Activated CD8-positive, alpha-beta T cell treated with anti-CD3 and anti-CD28 coated beads, Interleukin-2, amount 10 ng/mL, durations not matched to agents 7 days and 5 days (primary cell): Measurements from ENCODE around the gene POLA1. TPM values are rescaled to one million over a fixed set of nuclear protein-coding genes. Genes with fewer than 3 reads are reported as not detected.

ENCODE experiments used
- ATAC-seq: fragments of 150-1000 bp; cut with Tn5 transposase; one replicate; pipeline ENCODE4 v1.10.0; 2021; ENCODE audit warnings: moderate library complexity
- CTCF ChIA-PET: fragments of 350-600 bp; sonication (Branson Sonifier 250); formaldehyde crosslinking; loops from one replicate; lab custom pipeline; 2021; ENCODE audit warnings: antibody characterized with exemption; lab: Charles Lee
- POLR2A ChIA-PET: fragments of 350-600 bp; sonication (Branson Sonifier 250); formaldehyde crosslinking; loops from one replicate; lab custom pipeline; 2021; ENCODE audit warnings: antibody characterized with exemption; lab: Charles Lee
- DNase-seq: peaks from one replicate; pipeline ENCODE4 v3.0.0-alpha.2; 2020
- H3K27ac Mint-ChIP-seq: one replicate; pipeline ENCODE4 v1.8.0; 2021; ENCODE audit warnings: mild to moderate bottlenecking, mixed read lengths
- H3K27me3 Mint-ChIP-seq: one replicate; pipeline ENCODE4 v1.8.0; 2021; ENCODE audit warnings: low read depth, mixed read lengths
- H3K36me3 Mint-ChIP-seq: one replicate; pipeline ENCODE4 v1.8.0; 2021; ENCODE audit warnings: low read depth, mixed read lengths
- H3K4me1 Mint-ChIP-seq: one replicate; pipeline ENCODE4 v1.8.0; 2021; ENCODE audit warnings: low read depth, mixed read lengths
- H3K4me3 Mint-ChIP-seq: one replicate; pipeline ENCODE4 v1.8.0; 2021; ENCODE audit warnings: mild to moderate bottlenecking, mixed read lengths
- H3K9me3 Mint-ChIP-seq: one replicate; pipeline ENCODE4 v1.8.0; 2022; ENCODE audit warnings: mixed read lengths; ENCODE audit not compliant: insufficient read depth
- total RNA-seq, 2 experiments: library from RNA; stranded (reverse); gene quantifications; one replicate each; pipeline ENCODE4 v1.2.3, GENCODE V29; 2021

POLA1 gene
- total RNA-seq, 2 experiments from 2014 or later, result 37.0 to 38.2 TPM

GRCh38 chrX:24659646-24660045, 34.1 kb upstream of the POLA1 start:
- H3K4me3 Mint-ChIP-seq, result no peak overlapping the region
- H3K36me3 Mint-ChIP-seq, result no peaks in the 10 kb centered on the region
- no peaks in the 10 kb centered on the region for H3K9me3 Mint-ChIP-seq
- peaks cover 5% of the 10 kb centered on the region for H3K27me3 Mint-ChIP-seq
- DNase-seq, result no peak
- CTCF ChIA-PET, result no interaction called here
- POLR2A ChIA-PET, result no interaction called here
- H3K4me1 Mint-ChIP-seq, result no peaks in the 10 kb centered on the region
- ATAC-seq, result no peak
- no peak overlapping the region for H3K27ac Mint-ChIP-seq

GRCh38 chrX:24661292-24661691, 32.4 kb upstream of the POLA1 start:
- ATAC-seq (no peak), DNase-seq (no peak)
- CTCF ChIA-PET, result no interaction called here
- POLR2A ChIA-PET, result no interaction called here
- Mint-ChIP-seq H3K27ac (no peak overlapping the region), H3K27me3 (peaks cover 5% of the 10 kb centered on the region), H3K4me3 (no peak overlapping the region), H3K4me1 (no peaks in the 10 kb centered on the region), H3K9me3 (no peaks in the 10 kb centered on the region), H3K36me3 (no peaks in the 10 kb centered on the region)

- Mint-ChIP-seq H3K27me3 (peaks cover 5% of the 10 kb centered on the region), H3K9me3 (no peaks in the 10 kb centered on the region), H3K4me3 (no peak overlapping the region), H3K27ac (no peak overlapping the region), H3K4me1 (no peaks in the 10 kb centered on the region), H3K36me3 (no peaks in the 10 kb centered on the region)
- POLR2A ChIA-PET, result no interaction called here
- DNase-seq, result no peak
- no peak for ATAC-seq
- CTCF ChIA-PET, result no interaction called here
Observed at GRCh38 chrX:24662352-24662751, 31.4 kb upstream of the POLA1 start.

- ChIA-PET CTCF (no interaction called here), POLR2A (no interaction called here)
- Mint-ChIP-seq H3K27me3 (peaks cover 2% of the 10 kb centered on the region), H3K36me3 (no peaks in the 10 kb centered on the region), H3K4me3 (no peak overlapping the region), H3K27ac (no peak overlapping the region), H3K9me3 (no peaks in the 10 kb centered on the region), H3K4me1 (no peaks in the 10 kb centered on the region)
- ATAC-seq, result no peak
- DNase-seq, result no peak
Observed at GRCh38 chrX:24668111-24668510, 25.6 kb upstream of the POLA1 start.

GRCh38 chrX:24672701-24673190, 21.0 kb upstream of the POLA1 start:
- no peak overlapping the region for H3K27ac Mint-ChIP-seq
- H3K4me1 Mint-ChIP-seq, result peaks cover 1% of the 10 kb centered on the region
- no peaks in the 10 kb centered on the region for H3K36me3 Mint-ChIP-seq
- H3K4me3 Mint-ChIP-seq, result no peak overlapping the region
- H3K27me3 Mint-ChIP-seq, result peaks cover 2% of the 10 kb centered on the region
- ChIA-PET CTCF (no interaction called here), POLR2A (no interaction called here)
- DNase-seq (no peak), ATAC-seq (no peak)
- H3K9me3 Mint-ChIP-seq, result no peaks in the 10 kb centered on the region

- DNase-seq, result no peak
- Mint-ChIP-seq H3K27ac (no peak overlapping the region), H3K36me3 (no peaks in the 10 kb centered on the region), H3K27me3 (no peaks in the 10 kb centered on the region), H3K4me3 (no peak overlapping the region), H3K9me3 (no peaks in the 10 kb centered on the region), H3K4me1 (peaks cover 1% of the 10 kb centered on the region)
- ChIA-PET POLR2A (no interaction called here), CTCF (no interaction called here)
- ATAC-seq, result no peak
Observed at GRCh38 chrX:24673424-24673823, 20.3 kb upstream of the POLA1 start.

GRCh38 chrX:24676403-24677024, 17.2 kb upstream of the POLA1 start:
- ATAC-seq (no peak), DNase-seq (no peak)
- Mint-ChIP-seq H3K36me3 (no peaks in the 10 kb centered on the region), H3K27me3 (peaks cover 2% of the 10 kb centered on the region), H3K4me3 (no peak overlapping the region), H3K27ac (no peak overlapping the region), H3K9me3 (no peaks in the 10 kb centered on the region), H3K4me1 (peaks cover 1% of the 10 kb centered on the region)
- ChIA-PET CTCF (no interaction called here), POLR2A (interaction anchor here (0.6 kb wide), 1 partner anchor 50 kb away, joined by 3 read pairs; no protein-coding TSS in a partner anchor)

- no peaks in the 10 kb centered on the region for H3K4me1 Mint-ChIP-seq
- no peak overlapping the region for H3K27ac Mint-ChIP-seq
- ChIA-PET CTCF (no interaction called here), POLR2A (no interaction called here)
- no peaks in the 10 kb centered on the region for H3K9me3 Mint-ChIP-seq
- H3K4me3 Mint-ChIP-seq, result no peak overlapping the region
- peaks cover 7% of the 10 kb centered on the region for H3K27me3 Mint-ChIP-seq
- DNase-seq, result no peak
- no peaks in the 10 kb centered on the region for H3K36me3 Mint-ChIP-seq
- no peak for ATAC-seq
Observed at GRCh38 chrX:24682739-24683432, 10.8 kb upstream of the POLA1 start.

- POLR2A ChIA-PET, result no interaction called here
Observed at GRCh38 chrX:24684048-24684447, 9.7 kb upstream of the POLA1 start.

GRCh38 chrX:24692305-24692704, 1.4 kb upstream of the POLA1 start:
- Mint-ChIP-seq H3K4me1 (peaks cover 20% of the 10 kb centered on the region), H3K27me3 (peaks cover 3% of the 10 kb centered on the region), H3K9me3 (no peaks in the 10 kb centered on the region), H3K36me3 (peaks cover 13% of the 10 kb centered on the region), H3K27ac (no peak overlapping the region), H3K4me3 (no peak overlapping the region)
- ChIA-PET CTCF (interaction anchor here (0.8 kb wide), 1 partner anchor 296 kb away, joined by 3 read pairs; no protein-coding TSS in a partner anchor), POLR2A (no interaction called here)
- DNase-seq (no peak), ATAC-seq (no peak)

More at GRCh38 chrX:24684048-24684447, 9.7 kb upstream of the POLA1 start:
- CTCF ChIA-PET, result no interaction called here
- H3K27me3 Mint-ChIP-seq, result peaks cover 10% of the 10 kb centered on the region
- H3K9me3 Mint-ChIP-seq, result no peaks in the 10 kb centered on the region
- no peak for DNase-seq
- H3K36me3 Mint-ChIP-seq, result no peaks in the 10 kb centered on the region
- H3K4me1 Mint-ChIP-seq, result no peaks in the 10 kb centered on the region
- no peak overlapping the region for H3K4me3 Mint-ChIP-seq
- no peak overlapping the region for H3K27ac Mint-ChIP-seq
- no peak for ATAC-seq

GRCh38 chrX:24694825-24695224, 1.1 kb downstream of the POLA1 start:
- H3K4me1 Mint-ChIP-seq, result peaks cover 20% of the 10 kb centered on the region
- peak overlapping the region; percentile 90 for H3K4me3 Mint-ChIP-seq
- no peaks in the 10 kb centered on the region for H3K9me3 Mint-ChIP-seq
- POLR2A ChIA-PET, result interaction anchor here (0.7 to 1.3 kb wide), 2 partner anchors 69 to 184 kb away, joined by 3 read pairs; no protein-coding TSS in a partner anchor
- peak overlapping the region; percentile 94 for H3K27ac Mint-ChIP-seq
- no peak for DNase-seq
- peaks cover 17% of the 10 kb centered on the region for H3K36me3 Mint-ChIP-seq
- no peaks in the 10 kb centered on the region for H3K27me3 Mint-ChIP-seq
- CTCF ChIA-PET, result no interaction called here
- ATAC-seq, result no peak

- ChIA-PET CTCF (no interaction called here), POLR2A (interaction anchor here (1.3 kb wide), 1 partner anchor 67 kb away, joined by 3 read pairs; no protein-coding TSS in a partner anchor)
- Mint-ChIP-seq H3K4me3 (no peak overlapping the region), H3K27me3 (no peaks in the 10 kb centered on the region), H3K4me1 (peaks cover 20% of the 10 kb centered on the region), H3K9me3 (no peaks in the 10 kb centered on the region), H3K27ac (no peak overlapping the region), H3K36me3 (peaks cover 23% of the 10 kb centered on the region)
- ATAC-seq (no peak), DNase-seq (no peak)
Observed at GRCh38 chrX:24696294-24696693, 2.6 kb downstream of the POLA1 start.
